KOPT-K1 (cell line): ENCODE results near the gene KRT86.

Experiments used
- H3K27ac ChIP-seq: fragments of 200-600 bp; sonication (generic); 2 replicates; pipeline ENCODE4 v1.5.1; 2016; ENCODE audit warnings: antibody characterized with exemption, mild to moderate bottlenecking, low read depth, low read length; ENCODE audit not compliant: poor library complexity, severe bottlenecking
- H3K36me3 ChIP-seq: fragments of 200-600 bp; sonication (generic); 2 replicates; pipeline ENCODE4 v1.5.1; 2017; ENCODE audit warnings: antibody characterized with exemption, mild to moderate bottlenecking, low read length, moderate library complexity; ENCODE audit not compliant: insufficient read depth
- H3K9me3 ChIP-seq: fragments of 200-600 bp; sonication (generic); 2 replicates; pipeline ENCODE4 v1.5.1; 2017; ENCODE audit warnings: antibody characterized with exemption, low read length, mild to moderate bottlenecking; ENCODE audit not compliant: insufficient read depth, poor library complexity, severe bottlenecking

KRT86 gene

GRCh38 chr12:52316701-52317100 is 42.3 kb downstream of the KRT86 start:
- Histone ChIP-seq H3K9me3 (no peaks in the 10 kb centered on the region), H3K36me3 (no peaks in the 10 kb centered on the region), H3K27ac (no peak overlapping the region)

GRCh38 chr12:52317468-52318052 is 43.1 kb downstream of the KRT86 start:
- no peak overlapping the region for H3K27ac ChIP-seq
- no peaks in the 10 kb centered on the region for H3K36me3 ChIP-seq
- H3K9me3 ChIP-seq: no peaks in the 10 kb centered on the region

- no peaks in the 10 kb centered on the region for H3K36me3 ChIP-seq
- H3K9me3 ChIP-seq: no peaks in the 10 kb centered on the region
- H3K27ac ChIP-seq: no peak overlapping the region
Measured at GRCh38 chr12:52318241-52318990, 44.0 kb downstream of the KRT86 start.

GRCh38 chr12:52319097-52319496 is 44.7 kb downstream of the KRT86 start:
- no peaks in the 10 kb centered on the region for H3K36me3 ChIP-seq
- H3K27ac ChIP-seq: no peak overlapping the region
- no peaks in the 10 kb centered on the region for H3K9me3 ChIP-seq

- Histone ChIP-seq H3K9me3 (no peaks in the 10 kb centered on the region), H3K36me3 (no peaks in the 10 kb centered on the region), H3K27ac (no peak within 1 kb of the TSS)
Measured at GRCh38 chr12:52320784-52321400, 46.4 kb downstream of the KRT86 start, which contains the start of gene KRT83. Gene KRT83, minus strand, starts transcription at chr12:52321398. Its CDS starts 63 bp downstream, at chr12:52321335.

GRCh38 chr12:52321418-52321817 is 47.0 kb downstream of the KRT86 start:
- Histone ChIP-seq H3K36me3 (no peaks in the 10 kb centered on the region), H3K9me3 (no peaks in the 10 kb centered on the region), H3K27ac (no peak overlapping the region)

- no peaks in the 10 kb centered on the region for H3K36me3 ChIP-seq
- no peak overlapping the region for H3K27ac ChIP-seq
- no peaks in the 10 kb centered on the region for H3K9me3 ChIP-seq
Measured at GRCh38 chr12:52322069-52322468, 47.6 kb downstream of the KRT86 start.

- Histone ChIP-seq H3K27ac (no peak overlapping the region), H3K36me3 (no peaks in the 10 kb centered on the region), H3K9me3 (no peaks in the 10 kb centered on the region)
Measured at GRCh38 chr12:52323001-52323400, 48.6 kb downstream of the KRT86 start.

- H3K27ac ChIP-seq: no peak overlapping the region
- H3K9me3 ChIP-seq: no peaks in the 10 kb centered on the region
- no peaks in the 10 kb centered on the region for H3K36me3 ChIP-seq
Measured at GRCh38 chr12:52323416-52324152, 49.1 kb downstream of the KRT86 start.

GRCh38 chr12:52324153-52324444 is 49.7 kb downstream of the KRT86 start:
- no peak overlapping the region for H3K27ac ChIP-seq
- H3K36me3 ChIP-seq: no peaks in the 10 kb centered on the region
- no peaks in the 10 kb centered on the region for H3K9me3 ChIP-seq

- Histone ChIP-seq H3K36me3 (no peaks in the 10 kb centered on the region), H3K9me3 (no peaks in the 10 kb centered on the region), H3K27ac (no peak overlapping the region)
Measured at GRCh38 chr12:52327052-52327829, 52.8 kb downstream of the KRT86 start.

- H3K36me3 ChIP-seq: no peaks in the 10 kb centered on the region
- H3K27ac ChIP-seq: no peak overlapping the region
- no peaks in the 10 kb centered on the region for H3K9me3 ChIP-seq
Measured at GRCh38 chr12:52327830-52328500, 53.5 kb downstream of the KRT86 start.

- Histone ChIP-seq H3K9me3 (no peaks in the 10 kb centered on the region), H3K27ac (no peak overlapping the region), H3K36me3 (no peaks in the 10 kb centered on the region)
Measured at GRCh38 chr12:52331039-52331438, 56.6 kb downstream of the KRT86 start.

- Histone ChIP-seq H3K36me3 (no peaks in the 10 kb centered on the region), H3K9me3 (peaks cover 4% of the 10 kb centered on the region), H3K27ac (no peak overlapping the region)
Measured at GRCh38 chr12:52331833-52332232, 57.4 kb downstream of the KRT86 start.
